ENCODE measurements around the gene CLIP1.
"Not testable (repeated sequence)": the region's sequence is repeated elsewhere in the genome, so short reads cannot be mapped to it uniquely, and the experiment has no call there.

The CLIP1 gene

DNA sequence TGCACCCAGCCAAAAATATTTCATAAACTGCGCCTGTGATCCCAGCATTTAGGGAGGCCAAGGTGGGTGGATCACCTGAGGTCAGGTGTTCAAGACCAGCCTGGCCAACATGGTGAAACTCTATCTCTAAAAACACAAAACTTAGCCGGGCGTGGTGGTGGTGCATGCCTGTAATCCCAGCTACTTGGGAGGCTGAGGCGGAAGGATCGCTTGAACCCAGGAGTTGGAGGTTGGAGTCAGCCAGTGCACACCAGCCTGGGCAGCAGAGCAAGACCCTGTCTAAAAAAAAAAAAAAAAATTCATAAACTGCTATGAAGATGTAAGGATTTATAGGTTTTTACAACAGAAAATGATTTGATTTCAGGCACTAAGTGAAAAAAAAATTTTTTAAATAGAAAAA is 6.6 kb upstream of the CLIP1 start:
- not testable (repeated sequence) for DNase-seq

DNA sequence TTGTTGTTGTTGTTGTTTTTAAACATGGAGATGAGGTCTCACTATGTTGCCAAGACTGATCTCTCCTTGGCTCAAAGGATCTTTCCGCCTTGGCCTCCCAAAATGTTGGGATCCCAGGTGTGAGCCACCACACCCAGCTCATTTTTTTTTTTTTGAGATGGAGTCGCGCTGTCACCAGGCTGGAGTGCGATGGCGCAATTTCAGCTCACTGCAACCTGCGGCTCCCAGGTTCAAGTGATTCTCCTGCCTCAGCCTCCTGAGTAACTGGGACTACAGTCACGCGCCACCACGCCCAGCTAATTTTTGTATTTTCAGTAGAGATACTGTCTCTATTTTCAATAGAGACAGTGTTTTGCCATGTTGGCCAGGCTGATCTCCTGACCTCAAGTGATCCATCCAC is 4.9 kb upstream of the CLIP1 start:
- DNase-seq, result no peak

DNA sequence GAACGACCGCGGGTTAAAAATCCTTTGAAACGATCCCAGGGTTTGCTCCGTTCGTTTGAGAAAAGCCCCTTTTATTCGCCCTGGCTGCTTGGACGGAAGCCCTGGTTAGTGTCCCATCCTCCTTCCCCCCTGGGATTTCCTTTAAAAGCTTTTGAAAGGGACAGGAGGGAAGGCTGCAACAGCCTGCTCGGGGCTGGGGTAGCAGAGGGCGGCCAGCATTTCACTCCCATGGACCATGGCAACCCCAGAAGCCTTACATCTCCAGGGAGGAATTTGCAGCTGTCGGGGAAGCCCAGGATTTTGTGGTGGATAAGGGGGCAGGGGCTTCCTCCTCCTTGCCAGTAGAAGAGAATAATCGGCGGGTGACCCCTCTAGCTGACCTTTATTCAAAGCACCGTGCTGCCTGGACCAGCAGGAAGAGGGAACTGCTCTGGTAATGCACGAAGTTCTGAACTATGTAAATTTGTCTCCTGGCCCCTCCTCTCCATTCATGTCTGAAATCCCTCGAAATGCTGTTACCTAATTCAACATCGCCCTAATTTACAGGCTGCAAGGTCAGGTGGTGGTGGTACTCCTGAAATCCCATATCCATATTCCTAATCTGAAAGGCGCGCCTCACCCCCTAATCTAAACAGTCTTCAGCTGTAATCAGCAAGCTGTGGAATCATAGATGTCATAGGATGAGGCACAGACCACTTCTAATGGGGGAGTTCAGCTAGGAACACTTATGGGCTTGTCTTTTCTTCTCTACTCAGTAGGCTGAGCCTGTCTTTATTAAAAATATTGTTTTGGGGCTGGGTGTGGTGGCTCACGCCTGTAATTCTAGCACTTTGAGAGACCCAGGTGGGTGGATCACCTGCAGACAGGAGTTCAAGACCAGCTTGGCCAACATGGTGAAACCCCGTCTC is 1.0 kb upstream of the CLIP1 start:
- no peak for DNase-seq

DNA sequence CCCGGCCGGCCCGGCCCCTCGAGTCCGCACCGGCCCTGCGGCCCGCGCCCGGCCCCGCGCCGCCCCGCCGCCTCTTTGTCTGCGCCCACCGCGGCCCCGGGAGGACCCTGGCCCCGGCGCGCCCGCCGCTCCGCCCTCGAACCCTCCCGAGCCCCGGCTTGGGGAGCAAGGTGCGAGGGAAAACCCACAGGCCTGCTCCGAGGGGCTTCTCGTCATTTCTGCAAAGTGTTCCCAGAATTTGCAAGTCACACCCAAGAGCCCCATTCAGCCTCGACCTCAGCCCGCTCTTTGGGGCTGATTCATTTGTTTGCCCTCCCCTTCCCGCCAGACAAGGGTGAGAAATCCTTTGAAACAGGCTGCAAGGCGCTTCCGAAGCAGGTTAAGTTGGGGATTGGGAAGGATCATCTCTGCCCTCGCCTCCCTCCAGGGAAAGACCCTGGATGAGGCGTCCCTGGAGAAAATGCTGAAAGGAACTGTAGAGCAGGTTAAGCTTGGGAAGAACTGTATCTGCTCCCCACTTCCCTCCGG is 325 bp upstream of the CLIP1 start:
- DNase-seq, result peak; percentile 8

DNA sequence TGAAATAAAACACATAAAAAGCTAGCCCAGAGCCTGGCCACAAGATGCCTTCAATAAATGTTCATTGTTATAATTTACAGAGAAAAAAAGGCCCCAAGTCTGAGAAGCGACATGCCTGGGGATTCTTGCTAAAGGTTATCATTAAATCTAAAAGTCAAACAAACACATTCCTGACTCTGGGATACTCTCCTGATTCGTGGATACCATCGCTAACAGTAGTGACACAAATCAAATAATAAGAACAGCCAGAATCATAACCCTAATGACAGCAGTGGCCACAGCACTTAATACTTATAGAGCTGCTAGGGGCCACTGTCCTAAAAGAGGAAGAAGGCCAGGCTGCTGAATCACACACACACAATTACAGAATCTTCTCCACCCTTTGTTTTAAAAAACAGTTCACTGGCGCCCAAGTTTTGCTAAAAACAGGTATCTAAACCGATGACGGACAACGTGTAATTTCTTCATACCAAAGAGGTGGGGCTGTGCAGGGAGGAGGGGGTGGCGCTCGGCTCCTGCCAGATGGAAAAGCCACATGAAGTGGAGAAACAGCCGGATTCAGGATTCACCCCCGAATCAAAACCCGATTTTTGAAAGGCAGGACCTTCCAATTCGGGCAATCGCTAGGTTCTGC is 1.2 kb downstream of the CLIP1 start:
- no peak for DNase-seq

DNA sequence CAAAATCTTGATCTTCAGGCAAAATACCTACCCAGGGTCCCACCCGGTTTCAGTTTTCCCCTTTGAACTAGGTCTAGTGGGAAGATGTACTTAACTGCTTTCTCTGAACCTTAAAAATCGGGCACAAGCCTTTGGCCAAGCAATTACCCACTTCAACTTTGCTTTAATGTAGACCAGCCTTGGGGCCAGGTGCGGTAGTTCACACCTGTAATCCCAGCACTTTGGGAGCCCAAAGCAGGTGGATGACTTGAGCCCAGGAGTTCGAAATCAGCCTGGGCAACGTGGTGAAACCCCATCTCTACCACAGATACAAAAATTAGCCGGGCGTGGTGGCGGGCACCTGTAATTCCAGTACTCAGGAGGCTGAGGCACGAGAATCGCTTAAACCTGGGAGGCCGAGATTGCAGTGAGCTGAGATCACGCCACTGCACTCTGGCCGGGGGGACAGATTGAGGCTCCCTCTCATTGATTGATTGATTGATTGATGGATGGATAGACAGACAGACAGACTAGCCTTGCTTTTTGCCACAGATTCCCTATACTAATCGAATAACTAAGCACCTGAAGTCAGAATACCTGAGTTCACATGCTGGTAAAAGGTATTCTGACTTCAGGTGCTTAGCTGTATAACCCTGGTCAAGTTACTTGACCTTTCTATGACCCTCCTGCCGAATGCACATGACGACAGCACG is 1.9 kb downstream of the CLIP1 start:
- DNase-seq, result no peak

DNA sequence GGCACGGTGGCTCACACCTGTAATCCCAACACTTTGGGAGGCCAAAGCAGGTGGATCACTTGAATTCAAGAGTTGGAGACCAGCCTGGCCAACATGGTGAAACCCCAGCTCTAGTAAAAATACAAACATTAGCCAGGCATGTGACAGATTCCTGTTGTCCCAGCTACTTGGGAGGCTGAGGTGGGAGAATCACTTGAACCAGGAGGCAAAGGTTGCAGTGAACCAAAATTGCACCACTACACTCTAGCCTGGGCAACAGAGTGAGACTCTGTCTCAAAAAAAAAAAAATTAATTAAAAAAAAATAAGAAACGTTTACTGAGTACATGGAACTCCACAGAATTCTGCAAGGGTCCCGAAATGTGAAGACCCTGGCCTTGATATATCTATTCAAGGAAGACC is 3.4 kb downstream of the CLIP1 start:
- not testable (repeated sequence) for DNase-seq

DNA sequence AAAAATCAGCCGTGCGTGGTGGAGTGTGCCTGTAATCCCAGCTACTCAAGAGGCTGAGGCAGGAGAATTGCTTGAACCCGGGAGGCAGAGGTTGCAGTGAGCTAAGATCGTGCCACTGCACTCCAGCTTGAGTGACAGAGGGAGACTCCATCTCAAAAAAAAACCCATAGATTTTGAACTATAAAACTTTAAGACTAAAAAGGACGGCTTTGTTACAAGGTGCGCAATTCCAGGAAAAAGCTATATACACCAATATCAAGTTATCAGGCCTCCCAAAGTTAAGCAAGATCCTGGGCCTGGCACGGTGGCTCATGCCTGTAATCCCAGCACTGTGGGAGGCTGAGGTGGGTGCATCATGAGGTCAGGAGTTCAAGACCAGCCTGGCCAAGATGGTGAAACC is 6.8 kb downstream of the CLIP1 start:
- DNase-seq, result not testable (repeated sequence)

DNA sequence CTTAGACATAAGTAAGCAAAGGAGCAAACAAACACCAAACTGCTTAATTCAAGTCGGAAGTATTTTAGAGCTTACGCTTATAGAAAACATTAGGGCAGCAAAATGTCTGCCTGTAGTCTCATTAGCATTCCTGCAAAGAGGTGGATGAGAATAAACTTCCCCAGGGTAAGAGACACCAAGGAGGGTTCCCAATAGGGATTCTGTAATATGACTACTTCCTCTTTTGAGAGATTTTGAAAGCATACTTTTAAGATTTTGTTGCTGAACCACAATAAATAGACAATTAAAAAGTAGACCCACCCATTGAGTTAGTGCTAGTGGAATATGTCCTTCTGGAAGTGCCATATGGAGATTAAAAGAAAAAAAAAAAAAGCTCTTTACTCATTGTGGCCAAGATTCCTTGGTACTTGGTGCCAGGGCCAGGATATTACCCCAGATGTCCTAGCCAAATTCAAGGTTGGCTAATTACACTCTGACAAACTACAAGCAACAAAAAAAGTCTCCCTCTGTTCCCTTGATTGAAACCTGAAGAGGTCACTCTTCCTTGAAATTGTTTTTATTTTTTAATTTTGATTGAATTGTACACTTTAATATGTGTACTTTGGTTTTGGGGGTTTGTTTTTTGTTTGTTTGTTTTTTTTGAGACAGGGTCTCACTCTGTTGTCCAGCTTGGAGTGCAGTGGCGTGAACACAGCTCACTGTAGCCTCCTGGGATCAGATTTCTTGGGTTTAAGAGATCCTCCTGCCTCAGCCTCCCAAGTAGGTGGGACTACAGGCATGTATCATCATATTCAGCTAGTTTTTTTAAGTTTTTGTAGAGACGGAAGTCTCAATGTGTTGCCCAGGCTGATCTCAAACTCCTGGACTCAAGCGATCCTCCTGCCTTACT is 8.7 kb downstream of the CLIP1 start:
- no peak for DNase-seq

DNA sequence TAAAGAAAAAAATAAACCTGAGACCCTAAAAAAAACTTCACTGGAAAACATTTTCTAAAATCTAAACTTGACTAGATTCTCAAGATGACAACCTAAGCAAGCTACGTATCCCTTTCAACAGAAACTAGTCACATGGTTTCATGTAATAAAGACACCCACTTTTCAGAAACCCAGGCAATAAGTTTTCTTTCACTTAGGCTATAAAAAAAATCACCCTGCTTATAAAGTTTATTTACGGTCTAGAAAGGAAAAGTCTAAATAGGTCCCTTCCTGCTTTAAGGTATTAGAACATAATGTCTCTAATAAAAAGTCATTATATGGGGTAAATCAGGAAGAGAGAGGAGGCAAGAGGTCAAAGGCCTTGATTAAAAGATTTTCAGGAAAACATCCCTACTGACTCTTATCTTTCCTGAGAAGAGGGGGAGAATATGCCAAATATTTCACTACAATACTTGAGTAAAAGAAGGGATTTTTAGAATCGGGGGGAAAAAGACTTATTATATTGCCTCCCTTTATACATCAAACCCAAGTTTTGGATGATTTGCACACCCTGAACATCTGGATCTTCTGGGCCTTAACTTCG is 9.5 kb downstream of the CLIP1 start:
- no peak for DNase-seq

DNA sequence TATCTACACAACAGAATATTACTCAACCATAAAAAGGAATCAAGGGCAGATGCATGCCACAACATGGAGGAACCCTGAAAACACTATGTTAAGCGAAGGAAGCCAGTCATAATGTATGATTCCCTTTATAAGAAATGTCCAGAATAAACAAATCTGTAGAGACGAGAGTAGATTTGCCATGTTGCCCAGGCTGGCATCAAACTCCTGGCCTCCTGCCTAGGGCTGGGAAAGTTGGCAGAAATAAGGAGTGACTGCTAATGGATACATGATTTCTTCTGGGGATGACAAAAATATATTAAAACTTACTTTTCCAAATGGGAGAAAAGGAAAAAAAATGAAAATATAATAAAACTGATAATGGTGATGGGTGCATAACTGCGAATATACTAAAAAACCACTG is 10.9 kb downstream of the CLIP1 start:
- no peak for DNase-seq

DNA sequence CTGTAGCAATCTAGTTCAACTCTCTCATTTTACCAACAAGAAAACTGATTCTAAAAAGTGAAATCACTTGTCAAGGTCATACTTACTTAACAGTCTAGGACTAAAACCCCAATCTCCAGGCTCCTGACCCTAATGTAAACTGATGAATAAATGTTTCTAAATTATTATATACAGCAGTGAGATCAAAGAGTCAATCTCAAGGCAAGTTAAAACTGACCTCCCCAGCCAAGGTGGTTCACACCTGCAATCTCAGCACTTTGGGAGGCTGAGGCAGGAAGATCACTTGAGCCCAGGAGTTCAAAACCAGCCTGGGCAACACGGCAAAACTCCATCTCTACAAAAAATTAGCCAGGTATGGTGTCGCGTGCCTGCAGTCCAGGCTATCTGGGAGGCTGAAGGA is 15.3 kb downstream of the CLIP1 start:
- DNase-seq, result no peak

DNA sequence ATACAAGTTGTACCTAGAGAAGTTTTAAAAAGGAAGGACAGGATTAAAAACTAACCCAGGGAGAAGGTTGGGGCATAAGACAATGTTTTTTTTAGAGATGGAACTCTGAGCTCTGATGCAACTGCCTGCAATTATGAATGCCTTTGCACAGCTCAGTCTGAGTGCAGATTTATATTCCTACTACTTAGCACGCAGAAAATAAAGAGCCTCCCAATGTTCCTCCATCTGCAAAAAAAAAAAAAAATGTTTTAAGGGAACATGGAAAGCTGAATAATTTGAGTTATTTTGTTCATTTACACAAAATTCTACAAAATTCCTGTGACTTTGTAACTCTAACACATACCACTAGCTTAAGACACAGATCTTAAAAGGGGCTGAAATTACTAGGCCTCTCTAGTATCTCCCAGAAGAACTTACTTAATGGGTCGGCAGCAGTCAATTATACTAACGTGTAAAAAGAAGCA is 15.7 kb downstream of the CLIP1 start:
- DNase-seq, result no peak

DNA sequence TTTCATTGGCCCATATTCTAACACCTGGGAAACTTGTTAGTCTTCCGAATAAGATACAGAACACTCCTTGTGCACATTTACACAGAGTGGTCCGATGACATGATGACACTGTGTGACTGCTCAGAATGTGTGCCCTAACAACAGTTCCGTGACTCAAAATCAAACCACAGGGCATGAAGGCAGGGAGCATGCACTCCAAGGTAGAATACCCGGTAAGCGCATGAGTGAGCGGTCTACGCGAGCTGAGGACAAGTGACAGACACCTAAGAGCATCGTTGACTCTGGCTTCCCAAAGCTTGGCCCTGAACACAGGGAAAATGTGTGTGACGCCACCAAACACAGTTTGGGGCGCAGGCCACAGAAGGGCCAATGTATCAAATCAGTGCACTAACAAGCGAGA is 18.6 kb downstream of the CLIP1 start:
- no peak for DNase-seq

DNA sequence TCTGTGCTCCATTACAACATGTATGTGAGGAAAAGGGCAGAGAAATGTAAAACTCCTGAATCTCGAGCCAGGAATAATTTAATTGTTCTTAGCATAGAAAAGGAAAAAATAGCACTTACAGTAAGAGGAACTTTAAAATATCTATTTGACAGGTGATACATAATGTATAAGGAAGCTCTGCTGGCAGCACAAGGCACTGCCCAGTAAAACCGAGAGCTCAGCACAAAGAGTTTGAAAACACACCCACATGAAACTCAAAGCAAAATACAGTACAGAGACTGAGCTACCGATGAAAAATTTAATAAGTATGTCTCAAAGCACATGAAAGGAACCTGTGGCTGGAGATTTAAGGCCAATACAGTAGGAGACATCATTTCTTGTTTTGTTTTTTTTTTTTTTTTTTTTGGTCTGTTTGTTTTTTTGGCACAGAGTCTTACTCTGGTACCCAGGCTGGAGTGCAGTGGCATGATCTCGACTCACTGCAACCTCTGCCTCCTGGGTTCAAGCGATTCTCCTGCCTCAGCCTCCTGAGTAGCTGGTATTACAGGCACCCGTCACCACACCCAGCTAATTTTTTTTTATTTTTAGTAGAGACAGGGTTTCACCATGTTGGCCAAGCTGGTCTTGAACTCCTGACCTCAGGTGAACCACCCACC is 19.2 kb downstream of the CLIP1 start:
- no peak for DNase-seq

DNA sequence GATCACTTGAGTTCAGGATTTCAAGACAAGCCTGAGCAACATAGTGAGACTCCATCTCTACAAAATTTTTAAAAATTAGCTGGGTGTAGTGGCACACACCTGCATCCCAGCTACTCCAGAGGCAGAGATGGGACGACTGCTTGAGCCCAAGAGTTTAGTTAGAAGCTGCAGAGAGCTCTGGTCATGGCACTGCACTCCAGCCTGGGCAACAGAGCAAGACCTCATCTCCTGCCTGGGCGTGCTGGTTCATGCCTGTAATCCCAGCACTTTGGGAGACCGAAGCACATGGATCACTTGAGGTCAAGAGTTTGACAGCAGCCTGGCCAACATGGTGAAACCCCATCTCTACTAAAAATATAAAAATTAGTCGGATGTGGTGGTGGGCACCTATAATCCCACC is 20.2 kb downstream of the CLIP1 start:
- no peak for DNase-seq

DNA sequence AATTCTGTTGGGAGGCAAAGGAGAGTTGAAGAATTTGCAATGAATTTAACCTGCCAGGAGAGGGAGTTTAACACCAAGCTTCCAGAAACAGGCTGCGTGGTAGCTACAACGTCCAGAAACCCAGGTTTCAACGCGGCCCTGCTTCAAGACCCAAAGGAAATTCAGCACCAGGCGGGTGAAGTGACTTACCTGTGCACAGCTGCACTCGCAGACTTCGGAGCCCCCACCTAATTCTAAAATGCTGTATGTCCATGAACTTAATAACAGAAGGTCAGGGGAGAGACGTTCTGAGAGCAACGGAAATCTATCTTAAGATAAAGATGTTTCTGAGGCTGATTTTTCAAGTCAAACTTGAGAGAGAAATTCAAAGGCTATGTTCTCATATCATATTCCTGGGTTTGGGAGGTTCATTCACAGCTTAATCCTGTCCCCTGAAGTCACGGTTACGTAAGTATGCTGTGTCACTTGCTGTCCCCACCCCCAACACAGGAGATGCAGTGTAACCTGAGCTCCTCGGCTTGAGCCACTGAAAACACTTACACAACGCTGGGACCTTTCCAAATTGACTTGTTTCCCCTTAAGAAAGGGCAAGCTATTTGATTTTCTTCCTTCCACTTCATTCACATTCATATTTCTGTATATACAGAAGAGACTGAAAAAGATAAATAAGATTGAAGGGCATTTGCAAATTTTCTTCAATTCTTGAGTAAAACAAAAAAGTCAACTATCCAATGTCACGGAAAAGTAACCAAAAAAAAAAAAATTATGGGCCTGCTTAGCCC is 22.7 kb downstream of the CLIP1 start:
- DNase-seq, result peak; percentile 26

DNA sequence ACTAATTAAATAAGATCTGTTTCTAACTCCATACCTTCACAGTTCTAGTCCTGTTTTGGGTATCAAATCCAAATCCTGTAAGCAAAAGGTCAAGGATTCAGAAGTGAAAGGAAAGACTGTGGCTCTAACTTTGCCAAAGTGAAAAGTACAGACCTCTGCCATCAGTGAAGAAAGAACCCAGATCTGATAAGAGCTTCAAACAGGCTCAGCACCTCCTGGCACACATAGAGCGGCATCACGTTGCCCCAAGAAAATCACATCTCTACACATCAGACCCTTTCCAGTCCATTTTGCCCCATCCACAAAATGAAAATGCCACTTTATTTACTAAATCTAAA is 23.2 kb downstream of the CLIP1 start:
- no peak for DNase-seq

DNA sequence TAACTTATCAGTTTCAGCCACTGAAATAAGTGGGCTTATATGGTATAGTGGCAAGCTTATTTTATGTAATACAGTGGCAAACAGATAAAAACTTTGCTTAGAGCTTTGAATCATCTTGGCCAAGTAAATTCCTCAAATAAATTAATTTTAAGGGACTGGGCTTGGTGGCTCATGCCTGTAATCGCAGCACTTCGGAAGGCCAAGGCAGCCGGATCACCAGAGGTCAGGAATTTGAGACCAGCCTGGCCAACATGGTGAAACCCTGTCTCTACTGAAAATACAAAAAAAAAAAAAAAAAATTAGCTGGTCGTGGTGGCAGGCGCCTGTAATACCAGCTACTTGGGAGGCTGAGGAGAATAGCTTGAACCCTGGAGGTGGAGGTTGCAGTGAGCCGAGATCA is 24.5 kb downstream of the CLIP1 start:
- DNase-seq, result not testable (repeated sequence)

DNA sequence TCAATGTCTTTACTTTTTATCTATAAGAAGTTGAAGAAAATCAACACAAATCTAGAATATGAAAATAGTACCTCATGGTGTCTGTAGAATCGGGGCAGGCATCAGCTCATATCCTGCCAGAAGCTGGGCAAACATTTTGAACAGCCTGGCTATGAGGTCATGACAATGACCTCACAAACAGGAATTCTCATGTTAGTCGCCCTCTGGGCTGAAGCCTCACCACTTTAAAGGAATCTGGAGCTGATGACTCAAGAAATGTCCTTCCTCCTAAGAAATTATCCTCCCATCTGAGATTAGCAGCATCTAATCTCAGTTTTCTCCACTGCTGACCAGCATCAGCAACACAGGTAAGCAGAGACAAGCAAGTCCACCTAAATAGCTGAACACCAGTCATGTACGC is 27.1 kb downstream of the CLIP1 start:
- no peak for DNase-seq
